HCT116 (cell line): ENCODE measurements around the gene NPHP3.

Source experiments
- POLR2A ChIP-seq: IDR thresholded peaks from 2 replicates; pipeline ENCODE4 v1.7.0; 2011; ENCODE audit warnings: borderline replicate concordance; ENCODE audit not compliant: insufficient read depth, insufficient read length; ENCODE audit errors: extremely low read depth
- SP1 ChIP-seq: IDR thresholded peaks from 2 replicates; pipeline ENCODE4 v1.6.1; 2012; ENCODE audit warnings: low read depth
- SRF ChIP-seq: IDR thresholded peaks from 2 replicates; pipeline ENCODE4 v1.6.1; 2012; ENCODE audit warnings: low read depth
- YY1 ChIP-seq: IDR thresholded peaks from 2 replicates; pipeline ENCODE4 v1.6.1; 2011; ENCODE audit warnings: low read length, low read depth, moderate library complexity, mild to moderate bottlenecking; ENCODE audit not compliant: insufficient replicate concordance; ENCODE audit errors: extremely low read depth
- TF ChIP-seq, protein P1 (sequence below), 3 experiments: fragments of 200-600 bp in 1 of 3; sonication (generic) in 1 of 3; IDR thresholded peaks in 2 of 3; conservative IDR thresholded peaks in 1 of 3; 2 replicates each; pipeline ENCODE4 v1.5.1; 2012 to 2017; ENCODE audit warnings: low read depth in 2 of 3, low read length in 2 of 3, antibody characterized with exemption in 1 of 3, borderline replicate concordance in 1 of 3, control low read depth in 1 of 3, mild to moderate bottlenecking in 1 of 3, mixed read lengths in 1 of 3, mixed run types in 1 of 3, moderate library complexity in 1 of 3; ENCODE audit not compliant: insufficient read depth in 1 of 3

DNA sequence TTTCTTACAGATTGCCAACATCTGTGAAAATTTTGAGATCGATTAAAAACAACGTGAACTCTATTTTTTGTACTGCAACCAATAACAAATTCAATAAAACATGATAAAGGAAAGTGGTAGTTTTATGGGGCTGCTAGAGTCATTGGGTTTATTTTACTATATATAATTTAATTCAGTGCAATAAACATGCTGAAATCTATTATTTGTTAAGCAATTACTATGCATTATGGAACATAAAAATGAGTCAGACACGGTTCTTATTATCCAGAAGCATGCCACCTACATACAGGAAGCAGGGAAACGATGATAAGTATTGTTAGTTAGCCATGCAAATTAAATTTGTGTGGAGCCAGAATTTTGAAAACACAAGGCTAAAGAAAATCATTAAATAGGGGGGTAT, 27.2 kb downstream of the NPHP3 start:
- TF ChIP-seq SP1 (no peak), POLR2A (no peak), YY1 (no peak), SRF (no peak)
- TF ChIP-seq, protein P1, sequence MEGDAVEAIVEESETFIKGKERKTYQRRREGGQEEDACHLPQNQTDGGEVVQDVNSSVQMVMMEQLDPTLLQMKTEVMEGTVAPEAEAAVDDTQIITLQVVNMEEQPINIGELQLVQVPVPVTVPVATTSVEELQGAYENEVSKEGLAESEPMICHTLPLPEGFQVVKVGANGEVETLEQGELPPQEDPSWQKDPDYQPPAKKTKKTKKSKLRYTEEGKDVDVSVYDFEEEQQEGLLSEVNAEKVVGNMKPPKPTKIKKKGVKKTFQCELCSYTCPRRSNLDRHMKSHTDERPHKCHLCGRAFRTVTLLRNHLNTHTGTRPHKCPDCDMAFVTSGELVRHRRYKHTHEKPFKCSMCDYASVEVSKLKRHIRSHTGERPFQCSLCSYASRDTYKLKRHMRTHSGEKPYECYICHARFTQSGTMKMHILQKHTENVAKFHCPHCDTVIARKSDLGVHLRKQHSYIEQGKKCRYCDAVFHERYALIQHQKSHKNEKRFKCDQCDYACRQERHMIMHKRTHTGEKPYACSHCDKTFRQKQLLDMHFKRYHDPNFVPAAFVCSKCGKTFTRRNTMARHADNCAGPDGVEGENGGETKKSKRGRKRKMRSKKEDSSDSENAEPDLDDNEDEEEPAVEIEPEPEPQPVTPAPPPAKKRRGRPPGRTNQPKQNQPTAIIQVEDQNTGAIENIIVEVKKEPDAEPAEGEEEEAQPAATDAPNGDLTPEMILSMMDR (IDR thresholded peaks at IDR 0.05 in 2 of 3, conservative IDR thresholded peaks at IDR 0.05 in 1 of 3; ENCODE audit: borderline replicate concordance in 1 of 3, insufficient read depth in 1 of 3, low read depth in 2 of 3, low read length in 2 of 3), result no peak
